SK-N-SH (cell line): ENCODE results near the gene ANKRD49. TPM values are rescaled to one million over a fixed set of nuclear protein-coding genes. Genes with fewer than 3 reads are reported as not detected.

ENCODE experiments used
- CTCF ChIA-PET: fragments of 300-600, 350-600 bp; formaldehyde crosslinking; extraction: SDS; loops from one replicate; lab custom pipeline; 2021; lab: Yijun Ruan, JAX
- POLR2A ChIA-PET: fragments of 350-600 bp; sonication (Branson Sonifier 250); formaldehyde crosslinking; extraction: SDS; loops from one replicate; lab custom pipeline; 2020; ENCODE audit warnings: antibody characterized with exemption, inconsistent platforms; lab: Yijun Ruan, JAX
- DNase-seq: peaks from one replicate; pipeline ENCODE4 v3.0.0; 2012
- H2AFZ ChIP-seq: fragments of 200-600 bp; sonication (generic); 2 replicates; pipeline ENCODE4 v1.8.1; 2016; ENCODE audit warnings: antibody characterized with exemption, mild to moderate bottlenecking, low read depth
- H3F3A ChIP-seq: fragments of 200-600 bp; sonication (generic); replicated peaks from 2 replicates; pipeline ENCODE3; 2016; ENCODE audit warnings: antibody characterized with exemption, mild to moderate bottlenecking; ENCODE audit not compliant: insufficient read depth
- H3K27ac ChIP-seq, 2 experiments: fragments of 200-500 bp in 1 of 2; fragments of 200-600 bp in 1 of 2; sonication (Bioruptor generic) in 1 of 2; sonication (generic), shearing (Covaris generic) in 1 of 2; 2 replicates each; pipeline versions ENCODE4 v1.5.1 to v1.6.1; 2014 to 2016; ENCODE audit warnings: low read depth in 2 of 2, inconsistent platforms in 1 of 2, low read length in 1 of 2, mild to moderate bottlenecking in 1 of 2, mixed read lengths in 1 of 2
- H3K27me3 ChIP-seq: fragments of 200-600 bp; sonication (generic), shearing (Covaris generic); 2 replicates; pipeline ENCODE4 v1.6.1; 2016; ENCODE audit warnings: mixed run types; ENCODE audit not compliant: insufficient read depth
- H3K36me3 ChIP-seq, 2 experiments: fragments of 200-500 bp in 1 of 2; fragments of 200-600 bp in 1 of 2; sonication (Bioruptor generic) in 1 of 2; sonication (generic) in 1 of 2; replicated peaks in 1 of 2; 2 replicates each; pipeline versions ENCODE3 to v1.5.1; 2014 to 2016; ENCODE audit warnings: low read length in 1 of 2, mild to moderate bottlenecking in 1 of 2; ENCODE audit not compliant: insufficient read depth in 2 of 2, control insufficient read depth in 1 of 2
- H3K4me1 ChIP-seq, 2 experiments: fragments of 200-500 bp in 1 of 2; fragments of 200-600 bp in 1 of 2; sonication (Bioruptor generic) in 1 of 2; sonication (generic), shearing (Covaris generic) in 1 of 2; 2 replicates each; pipeline versions ENCODE4 v1.5.1 to v1.6.1; 2014 to 2016; ENCODE audit warnings: low read depth in 1 of 2, low read length in 1 of 2, mixed run types in 1 of 2; ENCODE audit not compliant: insufficient read depth in 2 of 2, control insufficient read depth in 1 of 2
- H3K4me2 ChIP-seq: fragments of 200-600 bp; sonication (generic), shearing (Covaris generic); 2 replicates; pipeline ENCODE4 v1.6.1; 2017; ENCODE audit warnings: mixed run types
- H3K4me3 ChIP-seq, 2 experiments: fragments of 200-500 bp in 1 of 2; fragments of 200-600 bp in 1 of 2; sonication (Bioruptor generic) in 1 of 2; sonication (generic), shearing (Covaris generic) in 1 of 2; 2 replicates each; pipeline versions ENCODE4 v1.5.1 to v1.8.1; 2014 to 2016; ENCODE audit warnings: low read depth in 2 of 2, inconsistent platforms in 1 of 2, low read length in 1 of 2, mild to moderate bottlenecking in 1 of 2, mixed read lengths in 1 of 2, moderate library complexity in 1 of 2
- H3K79me2 ChIP-seq: fragments of 200-600 bp; sonication (generic); 2 replicates; pipeline ENCODE4 v1.8.1; 2017; ENCODE audit warnings: mild to moderate bottlenecking; ENCODE audit not compliant: insufficient read depth
- H3K9ac ChIP-seq: fragments of 200-600 bp; sonication (generic); 2 replicates; pipeline ENCODE4 v1.6.1; 2017; ENCODE audit warnings: mixed run types
- H3K9me2 ChIP-seq: fragments of 200-600 bp; sonication (generic); 2 replicates; pipeline ENCODE4 v1.6.1; 2017; ENCODE audit warnings: mixed run types
- H3K9me3 ChIP-seq: fragments of 200-600 bp; sonication (generic); 2 replicates; pipeline ENCODE4 v1.6.1; 2017; ENCODE audit warnings: mixed run types, mild to moderate bottlenecking, moderate library complexity
- H4K20me1 ChIP-seq: fragments of 200-600 bp; sonication (generic); 2 replicates; pipeline ENCODE4 v1.6.1; 2017; ENCODE audit warnings: mild to moderate bottlenecking, mixed run types; ENCODE audit not compliant: insufficient read depth
- CHD2 ChIP-seq: fragments of 150-350 bp; IDR thresholded peaks from 2 replicates; pipeline ENCODE4 v1.6.1; 2018; ENCODE audit warnings: low read length; ENCODE audit not compliant: partially characterized antibody
- ELF1 ChIP-seq: IDR thresholded peaks from 2 replicates; pipeline ENCODE4 v1.4.0; 2012
- EP300 ChIP-seq, 2 experiments: IDR thresholded peaks; 2 replicates each; pipeline versions ENCODE4 v1.4.0 to v1.6.1; 2012; ENCODE audit warnings: borderline replicate concordance in 1 of 2, low read depth in 1 of 2, low read length in 1 of 2
- EZH2phosphoT487 ChIP-seq: fragments of 200-600 bp; sonication (generic); IDR thresholded peaks from 2 replicates; pipeline ENCODE4 v1.6.1; 2017; ENCODE audit warnings: low read depth, mixed run types, mild to moderate bottlenecking, antibody characterized with exemption, moderate library complexity, borderline replicate concordance
- FOSL2 ChIP-seq: IDR thresholded peaks from 2 replicates; pipeline ENCODE4 v1.4.0; 2012; ENCODE audit warnings: low read depth, mild to moderate bottlenecking, moderate library complexity, borderline replicate concordance
- FOXJ3 ChIP-seq: sonication (generic); formaldehyde crosslinking; IDR thresholded peaks from 2 replicates; pipeline ENCODE4 v1.5.1; 2020; ENCODE audit warnings: mild to moderate bottlenecking, missing genetic modification reagents
- FOXM1 ChIP-seq: IDR thresholded peaks from 2 replicates; pipeline ENCODE4 v1.4.0; 2012; ENCODE audit warnings: low read depth, mild to moderate bottlenecking
- GABPA ChIP-seq: IDR thresholded peaks from 2 replicates; pipeline ENCODE4 v1.4.0; 2012; ENCODE audit warnings: low read depth, mild to moderate bottlenecking
- GATA2 ChIP-seq: sonication (generic); formaldehyde crosslinking; IDR thresholded peaks from 2 replicates; pipeline ENCODE4 v1.5.0; 2020; ENCODE audit warnings: mild to moderate bottlenecking, missing genetic modification reagents
- JUND ChIP-seq: IDR thresholded peaks from 2 replicates; pipeline ENCODE4 v1.4.0; 2012
- MEF2A ChIP-seq: IDR thresholded peaks from 2 replicates; pipeline ENCODE4 v1.4.0; 2012; ENCODE audit warnings: low read depth, borderline replicate concordance
- MXI1 ChIP-seq: IDR thresholded peaks from 2 replicates; pipeline ENCODE4 v1.6.1; 2012; ENCODE audit warnings: mild to moderate bottlenecking, low read depth, low read length, improper control_type of control experiment
- NFIC ChIP-seq: IDR thresholded peaks from 2 replicates; pipeline ENCODE4 v1.4.0; 2012; ENCODE audit warnings: borderline replicate concordance
- NRF1 ChIP-seq: IDR thresholded peaks from 2 replicates; pipeline ENCODE4 v1.6.1; 2012; ENCODE audit warnings: low read depth, mild to moderate bottlenecking, low read length
- POLR2AphosphoS5 ChIP-seq: IDR thresholded peaks from 2 replicates; pipeline ENCODE4 v1.6.1; 2012; ENCODE audit warnings: low read depth, low read length
- RCOR1 ChIP-seq: fragments of 150-350 bp; IDR thresholded peaks from 2 replicates; pipeline ENCODE4 v1.6.1; 2017; ENCODE audit warnings: antibody characterized with exemption, low read length
- RFX5 ChIP-seq: IDR thresholded peaks from 2 replicates; pipeline ENCODE4 v1.6.1; 2012; ENCODE audit warnings: mild to moderate bottlenecking, improper control_type of control experiment, low read length
- RXRA ChIP-seq: IDR thresholded peaks from 2 replicates; pipeline ENCODE4 v1.4.0; 2012; ENCODE audit warnings: low read depth, mild to moderate bottlenecking, borderline replicate concordance
- SIN3A ChIP-seq: IDR thresholded peaks from 2 replicates; pipeline ENCODE4 v1.6.1; 2012; ENCODE audit warnings: low read depth, mild to moderate bottlenecking, low read length, moderate library complexity, borderline replicate concordance
- SMC3 ChIP-seq: IDR thresholded peaks from 2 replicates; pipeline ENCODE4 v1.6.1; 2012; ENCODE audit warnings: low read depth, low read length, improper control_type of control experiment
- TAF1 ChIP-seq: IDR thresholded peaks from 2 replicates; pipeline ENCODE4 v1.6.1; 2012; ENCODE audit warnings: low read depth, mild to moderate bottlenecking, low read length, moderate library complexity, borderline replicate concordance
- TCF12 ChIP-seq: IDR thresholded peaks from 2 replicates; pipeline ENCODE4 v1.4.0; 2012
- TEAD4 ChIP-seq: IDR thresholded peaks from 2 replicates; pipeline ENCODE4 v1.4.0; 2012; ENCODE audit warnings: mild to moderate bottlenecking, borderline replicate concordance; ENCODE audit not compliant: insufficient read depth
- YY1 ChIP-seq: IDR thresholded peaks from 2 replicates; pipeline ENCODE4 v1.4.0; 2012; ENCODE audit warnings: low read depth, mild to moderate bottlenecking
- ZBTB33 ChIP-seq: IDR thresholded peaks from 2 replicates; pipeline ENCODE4 v1.4.0; 2012; ENCODE audit warnings: low read depth, borderline replicate concordance
- WGBS: methylation state at CpG from one replicate; pipeline ENCODE4 v1.1.6; 2017; ENCODE audit warnings: low lambda C conversion rate; 5-methylcytosine and 5-hydroxymethylcytosine counted together
- polyA plus RNA-seq, 3 experiments: library from polyadenylated mRNA; depleted of rRNA; stranded (reverse); fragments of >200 nt; gene quantifications; 2 replicates each; pipeline ENCODE4 v1.2.3, GENCODE V29; 2012
- TF ChIP-seq, protein P1 (sequence below): fragments of 150-350 bp; IDR thresholded peaks from 2 replicates; pipeline ENCODE4 v1.6.1; 2016; ENCODE audit warnings: mild to moderate bottlenecking, low read depth, low read length
- TF ChIP-seq, protein P2 (sequence below): fragments of 150-350 bp; IDR thresholded peaks from 2 replicates; pipeline ENCODE4 v1.6.1; 2017; ENCODE audit warnings: antibody characterized with exemption, low read length, low read depth, borderline replicate concordance
- TF ChIP-seq, protein P3 (sequence below): IDR thresholded peaks from 2 replicates; pipeline ENCODE4 v1.4.0; 2012; ENCODE audit warnings: low read depth, borderline replicate concordance
- TF ChIP-seq, protein P4 (sequence below): IDR thresholded peaks from 2 replicates; pipeline ENCODE4 v1.4.0; 2012; ENCODE audit warnings: low read depth

ANKRD49 gene
- polyA plus RNA-seq (2012; rRNA removed), result 4.9 and 7.6 TPM in 2 replicates
- 5.3 and 6.5 TPM in 2 replicates for polyA plus RNA-seq (2012; cell fraction: cytosol; rRNA removed)
- 6.7 and 18.5 TPM in 2 replicates for polyA plus RNA-seq (2012; cell fraction: nucleus; rRNA removed)

GRCh38 chr11:94493281-94494125, at the start of gene ANKRD49, which contains the start of gene MRE11:
Gene ANKRD49, plus strand, starts transcription at chr11:94493984. Its CDS starts 2,710 bp downstream, at chr11:94496694.
Gene MRE11, minus strand, starts transcription at chr11:94493844. Its CDS starts 1,043 bp downstream, at chr11:94492801.
- Histone ChIP-seq H3K9me3 (no peaks in the 10 kb centered on the region), H3K9ac (peak within 1 kb of the TSS; percentile 89), H3K79me2 (peaks cover 46% of the 10 kb centered on the region), H4K20me1 (no peaks in the 10 kb centered on the region), H3K36me3 (peaks cover 30 to 45% of the 10 kb centered on the region in 2 experiments), H3F3A (no peaks in the 10 kb centered on the region), H3K4me1 (peaks cover 9 to 12% of the 10 kb centered on the region in 2 experiments), H2AFZ (peak within 1 kb of the TSS; percentile 98), H3K4me3 (peak within 1 kb of the TSS; percentile 84 to 94), H3K27me3 (no peaks in the 10 kb centered on the region), H3K9me2 (no peaks in the 10 kb centered on the region), H3K27ac (peak within 1 kb of the TSS; percentile 61), H3K4me2 (peak within 1 kb of the TSS; percentile 84)
- ChIA-PET POLR2A (interaction anchor here (1.0 kb wide), 1 partner anchor 365 kb away, joined by 3 read pairs; no protein-coding TSS in a partner anchor), CTCF (interaction anchor here (0.7 to 3.0 kb wide), 2 partner anchors 12 to 275 kb away, joined by 3 to 10 read pairs; partner anchors contain the start of gene AMOTL1)
- DNase-seq, result peak; percentile 89
- WGBS, result 1% methylated on average over 18 of the region's 55 CpGs
- peak; percentile 69; the same call in 1 of the 2 replicates for TF ChIP-seq TAF1
- TF ChIP-seq ZBTB33, result peak; percentile 96
- no peak for TF ChIP-seq JUND
- no peak for TF ChIP-seq TCF12
- no peak for TF ChIP-seq YY1
- TF ChIP-seq NFIC, result no peak
- TF ChIP-seq, protein P1, sequence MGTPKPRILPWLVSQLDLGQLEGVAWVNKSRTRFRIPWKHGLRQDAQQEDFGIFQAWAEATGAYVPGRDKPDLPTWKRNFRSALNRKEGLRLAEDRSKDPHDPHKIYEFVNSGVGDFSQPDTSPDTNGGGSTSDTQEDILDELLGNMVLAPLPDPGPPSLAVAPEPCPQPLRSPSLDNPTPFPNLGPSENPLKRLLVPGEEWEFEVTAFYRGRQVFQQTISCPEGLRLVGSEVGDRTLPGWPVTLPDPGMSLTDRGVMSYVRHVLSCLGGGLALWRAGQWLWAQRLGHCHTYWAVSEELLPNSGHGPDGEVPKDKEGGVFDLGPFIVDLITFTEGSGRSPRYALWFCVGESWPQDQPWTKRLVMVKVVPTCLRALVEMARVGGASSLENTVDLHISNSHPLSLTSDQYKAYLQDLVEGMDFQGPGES, result peak; percentile 18; the same call in 1 of the 2 replicates
- peak; percentile 95 for TF ChIP-seq SIN3A
- no peak for TF ChIP-seq FOSL2
- no peak for TF ChIP-seq NRF1
- TF ChIP-seq ELF1, result peak; percentile 96
- TF ChIP-seq GABPA, result no peak; the same call in 1 of the 2 replicates
- peak; percentile 86 for TF ChIP-seq MXI1
- TF ChIP-seq RFX5, result no peak
- no peak for TF ChIP-seq EP300 (IDR thresholded peaks at IDR 0.05; ENCODE audit: borderline replicate concordance in 1 of 2, low read depth in 1 of 2, low read length in 1 of 2)
- TF ChIP-seq MEF2A, result no peak
- TF ChIP-seq GATA2 (CRISPR knock-in tag), result no peak
- no peak for TF ChIP-seq RCOR1
- TF ChIP-seq, protein P2, sequence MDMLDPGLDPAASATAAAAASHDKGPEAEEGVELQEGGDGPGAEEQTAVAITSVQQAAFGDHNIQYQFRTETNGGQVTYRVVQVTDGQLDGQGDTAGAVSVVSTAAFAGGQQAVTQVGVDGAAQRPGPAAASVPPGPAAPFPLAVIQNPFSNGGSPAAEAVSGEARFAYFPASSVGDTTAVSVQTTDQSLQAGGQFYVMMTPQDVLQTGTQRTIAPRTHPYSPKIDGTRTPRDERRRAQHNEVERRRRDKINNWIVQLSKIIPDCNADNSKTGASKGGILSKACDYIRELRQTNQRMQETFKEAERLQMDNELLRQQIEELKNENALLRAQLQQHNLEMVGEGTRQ, result no peak
- no peak for TF ChIP-seq EZH2phosphoT487
- TF ChIP-seq POLR2AphosphoS5, result 0 out of 2 replicates have a peak, but pooled peaks have one; percentile 62
- TF ChIP-seq CHD2, result peak; percentile 99
- TF ChIP-seq FOXJ3 (CRISPR knock-in tag), result no peak
- TF ChIP-seq, protein P3, sequence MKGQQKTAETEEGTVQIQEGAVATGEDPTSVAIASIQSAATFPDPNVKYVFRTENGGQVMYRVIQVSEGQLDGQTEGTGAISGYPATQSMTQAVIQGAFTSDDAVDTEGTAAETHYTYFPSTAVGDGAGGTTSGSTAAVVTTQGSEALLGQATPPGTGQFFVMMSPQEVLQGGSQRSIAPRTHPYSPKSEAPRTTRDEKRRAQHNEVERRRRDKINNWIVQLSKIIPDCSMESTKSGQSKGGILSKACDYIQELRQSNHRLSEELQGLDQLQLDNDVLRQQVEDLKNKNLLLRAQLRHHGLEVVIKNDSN, result no peak
- TF ChIP-seq, protein P4, sequence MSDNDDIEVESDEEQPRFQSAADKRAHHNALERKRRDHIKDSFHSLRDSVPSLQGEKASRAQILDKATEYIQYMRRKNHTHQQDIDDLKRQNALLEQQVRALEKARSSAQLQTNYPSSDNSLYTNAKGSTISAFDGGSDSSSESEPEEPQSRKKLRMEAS, result peak; percentile 47
- TF ChIP-seq TEAD4, result no peak
- no peak for TF ChIP-seq SMC3
- no peak for TF ChIP-seq RXRA
- no peak for TF ChIP-seq FOXM1
